HG03442 (cell line): ENCODE measurements around the gene UPK3A.

Experiments
- ATAC-seq: cut with Tn5 transposase; IDR thresholded peaks from one replicate; pipeline ENCODE4 v1.9.1; 2021; ENCODE audit warnings: mild to moderate bottlenecking, moderate library complexity; ENCODE audit not compliant: unreplicated experiment

UPK3A gene

DNA sequence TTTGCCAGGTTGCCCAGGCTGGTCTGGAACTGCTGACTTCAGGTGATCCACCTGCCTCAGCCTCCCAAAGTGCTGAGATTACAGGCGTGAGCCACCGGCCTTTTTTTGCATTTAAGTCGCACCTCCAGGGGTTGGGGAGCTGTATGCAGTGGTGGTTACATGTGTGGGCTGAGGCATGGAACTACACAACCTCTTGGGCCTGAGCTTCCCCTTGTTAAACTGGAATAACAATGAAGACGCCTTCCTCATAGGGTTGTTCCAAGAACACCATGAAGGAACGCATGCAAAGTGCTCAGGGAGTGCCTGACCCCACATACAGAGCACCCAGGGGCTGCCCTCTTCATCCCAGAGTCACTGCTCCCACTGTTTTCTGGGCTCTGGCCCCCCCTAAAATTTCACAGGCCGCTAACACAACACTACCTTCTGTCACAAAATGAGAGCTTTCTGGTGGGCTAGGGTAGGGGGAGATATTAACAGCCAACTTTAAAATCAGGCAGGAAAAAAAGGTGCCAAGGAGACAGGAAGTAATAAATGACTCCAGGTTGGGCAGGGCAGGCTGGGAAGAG lies 23.7 kb downstream of the UPK3A start:
- no peak for ATAC-seq

DNA sequence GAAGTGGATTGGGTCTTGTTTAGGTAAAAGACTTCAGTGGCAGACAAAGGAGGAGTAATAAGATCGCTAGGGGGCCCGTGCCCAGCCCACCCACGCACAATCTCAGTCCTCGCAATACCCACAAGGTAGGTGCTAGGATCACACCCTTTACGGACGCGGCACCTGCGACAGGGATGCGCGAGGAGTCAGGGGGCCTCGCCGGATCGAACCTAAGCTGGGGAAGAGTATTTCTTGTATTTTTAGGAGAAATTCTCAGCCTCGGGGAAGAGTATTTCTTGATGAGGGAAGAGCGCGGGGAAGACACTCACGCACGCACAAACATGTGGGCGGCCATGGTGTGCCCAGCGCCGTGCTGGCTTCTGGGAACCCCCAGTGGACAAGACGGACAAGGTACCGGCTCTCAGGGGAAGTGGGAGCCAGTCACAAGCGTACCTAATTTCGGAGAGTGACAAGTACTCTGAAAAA lies 24.2 kb downstream of the UPK3A start:
- no peak for ATAC-seq

DNA sequence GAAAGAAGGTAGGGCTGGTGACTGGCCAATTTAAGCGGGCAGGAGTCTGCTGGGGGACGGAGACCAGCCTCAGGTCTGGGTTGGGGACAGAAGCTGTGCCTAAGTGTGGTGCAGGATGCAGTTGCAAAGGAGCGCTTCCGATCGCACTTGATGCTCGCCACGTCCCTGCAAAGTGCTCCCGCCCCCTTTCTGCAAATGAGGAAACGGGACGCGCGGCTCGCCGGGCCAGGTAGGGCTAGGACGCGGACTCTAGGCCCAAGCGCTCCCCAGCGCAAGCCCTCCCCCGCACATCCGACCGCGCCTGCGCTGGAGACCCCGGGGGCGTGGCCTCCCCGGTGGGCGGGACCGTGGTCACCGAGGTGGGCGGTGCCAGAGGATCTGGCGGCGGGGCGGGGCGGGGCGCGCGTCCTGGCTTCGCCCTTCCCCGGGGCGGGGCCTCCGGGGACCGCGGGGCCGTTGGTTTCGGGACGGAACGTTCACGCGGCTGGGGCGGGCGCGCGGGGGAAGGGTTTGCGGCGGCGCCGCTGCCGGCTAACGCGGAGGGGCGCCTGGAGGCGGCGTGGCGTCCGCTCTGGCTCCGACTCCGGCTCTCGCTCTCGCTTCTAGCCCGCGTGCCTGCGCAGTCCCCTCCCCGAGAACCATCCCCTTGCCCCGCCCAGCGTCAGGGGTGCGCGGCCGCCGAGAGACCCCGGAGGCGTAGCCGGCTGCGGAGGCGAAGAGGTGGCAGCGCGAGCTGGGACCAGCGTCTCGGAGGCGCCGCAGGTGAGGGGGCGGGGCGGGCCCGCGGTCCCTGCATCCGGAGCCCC lies 24.9 kb downstream of the UPK3A start, which contains the start of gene FAM118A:
FAM118A (plus strand) TSS at position 513 of the 806 bp plus-strand sequence. CDS start 12,446 bp downstream, outside the sequence.
- ATAC-seq: peak; percentile 73

DNA sequence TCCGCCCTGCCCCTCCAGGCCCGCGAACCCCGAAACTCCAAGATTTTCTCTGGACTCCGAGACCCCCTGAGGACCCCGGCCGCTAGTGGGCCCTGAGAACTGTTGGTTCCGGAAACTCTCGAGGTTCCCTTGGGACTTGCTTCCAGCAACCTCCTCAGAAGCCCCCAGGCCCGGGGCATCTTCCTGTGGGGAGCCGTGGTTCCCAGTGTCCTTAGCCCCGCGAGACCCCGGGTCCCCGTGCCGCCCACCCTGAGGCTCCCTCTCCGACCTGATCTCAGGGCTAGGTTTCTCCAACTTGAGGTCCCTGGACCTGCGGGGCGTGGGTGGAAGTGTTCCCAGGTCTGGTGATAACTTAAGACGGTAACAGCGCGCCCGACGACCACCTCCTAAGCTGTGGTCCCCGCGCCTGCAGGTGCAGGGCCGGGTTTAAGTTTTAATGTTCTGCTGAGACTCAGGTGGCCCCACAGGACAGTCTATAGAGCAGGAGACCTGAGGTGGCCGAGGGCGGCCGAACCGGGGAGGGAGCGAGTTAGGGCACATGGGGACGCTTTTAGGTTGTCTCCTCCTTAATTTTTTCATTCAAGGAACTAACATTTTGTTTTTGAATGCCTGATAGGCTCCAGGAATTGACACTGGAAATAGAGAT lies 25.7 kb downstream of the UPK3A start:
- ATAC-seq: no peak

- no peak for ATAC-seq
Observed at GRCh38 chr22:45310977-45311531, 26.3 kb downstream of the UPK3A start.

DNA sequence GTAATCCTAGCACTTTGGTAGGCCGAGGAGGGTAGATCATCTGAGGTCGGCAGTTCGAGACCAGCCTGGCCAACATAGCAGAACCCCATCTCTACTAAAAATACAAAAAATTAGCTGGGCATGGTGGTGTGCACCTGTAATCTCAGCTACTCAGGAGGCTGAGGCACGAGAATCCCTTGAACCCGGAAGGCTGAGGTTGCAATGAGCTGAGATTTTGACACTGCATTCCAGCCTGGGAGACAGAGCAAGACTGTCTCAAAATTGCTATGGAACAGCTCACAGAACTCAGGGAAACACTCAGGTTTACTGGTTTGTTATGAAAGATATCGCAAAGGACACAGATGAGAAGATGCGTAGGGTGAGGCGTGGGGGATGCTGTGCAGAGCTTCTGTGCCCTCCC lies 27.7 kb downstream of the UPK3A start:
- no peak for ATAC-seq

GRCh38 chr22:45312856-45313255 lies 28.1 kb downstream of the UPK3A start:
- ATAC-seq: no peak

DNA sequence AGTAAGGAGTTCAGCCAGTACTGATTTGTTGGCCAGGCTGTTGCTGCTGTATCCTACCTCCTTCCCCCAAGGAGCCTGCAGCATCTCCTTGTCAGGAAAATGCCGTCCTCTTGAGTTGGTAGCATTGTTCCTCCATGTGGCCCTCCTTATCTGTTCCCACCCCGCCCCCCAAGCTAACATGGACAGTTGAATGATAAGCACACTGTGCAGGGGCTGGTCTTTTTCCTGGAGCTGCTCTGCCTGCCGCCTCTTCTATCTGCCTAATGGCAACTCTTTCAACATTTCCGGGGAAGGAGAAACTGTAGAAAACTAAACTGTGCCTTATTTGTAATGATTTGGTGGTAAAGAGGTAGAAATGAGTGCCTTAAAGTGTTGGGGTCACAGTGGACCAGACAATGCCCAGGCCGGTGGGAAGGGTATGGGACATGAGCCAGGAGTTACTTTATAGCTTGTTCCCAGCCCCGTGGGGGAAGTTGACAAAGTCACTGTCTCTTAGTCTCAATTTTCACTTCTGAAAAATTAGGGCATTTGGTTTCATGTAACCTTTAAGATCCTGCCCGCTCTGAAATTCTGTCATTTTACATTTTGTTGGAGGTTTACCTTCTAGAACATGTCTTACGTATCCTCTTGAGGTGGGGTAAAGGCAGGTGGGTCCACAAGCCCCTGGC lies 29.4 kb downstream of the UPK3A start:
- no peak for ATAC-seq

- ATAC-seq: no peak
Observed at GRCh38 chr22:45314786-45315185, 30.0 kb downstream of the UPK3A start.

DNA sequence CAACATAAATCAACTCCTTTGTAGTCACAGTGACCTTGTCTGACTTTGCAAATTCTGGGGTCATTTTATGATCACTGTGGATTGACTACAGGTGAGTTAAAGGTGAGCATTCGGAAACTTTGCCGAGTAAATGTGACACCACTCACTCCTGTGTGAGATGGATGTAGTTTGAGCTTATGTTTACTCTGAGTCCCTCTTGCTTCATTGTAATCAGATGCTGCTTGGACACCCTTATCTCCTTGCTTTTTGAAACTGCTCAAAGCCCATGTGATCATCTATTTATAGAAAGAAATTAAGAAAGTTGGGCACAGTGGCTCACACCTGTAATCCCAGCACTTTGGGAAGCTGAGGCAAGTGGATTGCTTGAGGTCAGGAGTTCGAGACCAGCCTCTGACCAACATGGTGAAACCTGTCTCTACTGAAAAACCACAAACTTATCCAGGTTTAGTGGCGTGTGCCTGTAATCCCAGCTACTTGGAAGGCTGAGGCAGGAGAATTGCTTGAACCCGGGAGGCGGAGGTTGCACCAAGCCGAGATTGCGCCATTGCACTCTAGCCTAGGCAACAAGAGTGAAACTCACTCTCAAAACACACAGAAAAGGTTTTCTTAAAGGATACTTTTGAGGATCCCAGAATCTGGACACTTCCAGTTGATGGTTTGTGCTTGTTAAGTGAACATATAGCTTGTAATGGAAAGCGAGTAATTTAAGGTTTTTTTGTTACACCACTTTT lies 32.2 kb downstream of the UPK3A start:
- no peak for ATAC-seq

DNA sequence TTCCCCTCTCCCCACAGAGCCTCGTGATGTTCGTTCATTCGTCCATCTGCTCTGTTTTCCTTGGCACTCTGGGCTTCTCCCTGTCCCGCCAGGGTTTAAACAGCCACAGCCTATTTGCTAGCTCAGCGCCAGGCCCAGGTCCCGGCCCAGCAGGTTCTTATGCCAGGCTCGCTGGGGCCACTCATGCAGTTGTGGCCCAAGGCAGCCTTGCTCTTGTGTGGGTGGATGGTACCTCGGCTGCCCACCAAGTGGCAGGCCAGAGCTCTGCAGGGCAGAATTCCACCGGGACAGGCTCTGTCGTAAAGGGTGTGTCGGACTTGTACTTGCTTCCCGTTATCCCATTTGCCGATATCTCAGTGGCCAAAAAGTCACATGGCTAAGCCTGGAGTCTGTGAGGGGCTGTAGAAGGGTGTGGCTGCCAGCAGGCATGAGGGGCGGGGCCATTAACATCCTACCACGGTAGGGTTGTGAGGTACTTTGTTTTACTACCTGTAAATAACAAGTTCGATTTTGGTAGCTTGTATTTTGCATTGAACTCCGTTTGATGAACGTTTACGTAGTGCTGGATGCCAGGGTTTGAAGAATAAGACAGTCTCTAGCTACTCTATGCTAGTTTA lies 32.9 kb downstream of the UPK3A start:
- ATAC-seq: no peak

- ATAC-seq: no peak
Observed at GRCh38 chr22:45318168-45318557, 33.4 kb downstream of the UPK3A start.

GRCh38 chr22:45318558-45319323 lies 34.0 kb downstream of the UPK3A start:
- no peak for ATAC-seq

- ATAC-seq: no peak
Observed at GRCh38 chr22:45319324-45319685, 34.6 kb downstream of the UPK3A start.

DNA sequence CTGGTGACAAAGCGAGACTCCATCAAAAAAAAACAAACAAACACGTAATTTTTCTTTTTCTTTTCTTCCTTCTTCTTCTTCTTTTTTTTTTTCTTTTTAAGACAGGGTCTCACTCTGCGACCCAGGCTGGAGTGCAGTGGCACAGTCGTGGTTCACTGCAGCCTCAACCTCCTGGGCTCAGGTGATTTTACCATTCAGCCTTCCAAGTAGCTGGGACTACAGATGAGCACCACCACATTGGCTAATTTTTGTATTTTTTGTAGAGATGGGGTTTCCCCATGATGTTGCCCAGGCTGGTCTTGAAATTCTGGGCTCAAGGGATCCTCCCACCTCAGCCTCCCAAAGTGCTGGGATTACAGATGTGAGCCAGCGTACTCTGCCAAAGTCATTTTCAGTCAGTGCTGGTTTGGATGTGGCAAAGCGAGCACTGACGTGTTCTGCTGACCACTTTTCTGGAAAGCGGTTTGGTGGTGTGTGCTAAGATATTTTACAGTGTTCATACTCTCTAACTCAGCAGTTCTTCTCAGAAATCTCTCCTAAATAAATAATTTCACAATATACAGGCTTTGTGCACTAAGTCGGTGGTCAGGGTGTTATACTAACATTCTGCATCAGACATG lies 35.7 kb downstream of the UPK3A start:
- no peak for ATAC-seq

DNA sequence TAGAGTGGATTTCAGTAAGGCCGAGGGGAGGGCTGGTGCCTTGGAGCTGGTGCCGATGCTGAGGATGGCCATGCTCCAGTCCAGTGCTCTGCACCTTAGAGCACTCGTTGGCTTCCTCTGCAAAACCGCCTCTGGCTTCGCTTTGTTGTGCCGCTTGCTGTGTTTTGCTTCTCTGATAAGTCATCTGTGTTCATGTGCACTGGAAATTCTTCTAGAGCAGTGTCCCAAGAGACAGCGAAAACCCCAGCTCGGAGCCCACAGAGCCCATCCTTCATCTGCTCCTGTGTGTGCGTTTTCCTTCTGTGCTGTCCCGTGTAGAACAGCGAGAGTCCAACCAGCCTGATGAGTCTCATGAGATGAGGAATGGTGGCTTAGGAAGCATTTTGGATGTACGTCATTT lies 37.1 kb downstream of the UPK3A start:
- no peak for ATAC-seq

DNA sequence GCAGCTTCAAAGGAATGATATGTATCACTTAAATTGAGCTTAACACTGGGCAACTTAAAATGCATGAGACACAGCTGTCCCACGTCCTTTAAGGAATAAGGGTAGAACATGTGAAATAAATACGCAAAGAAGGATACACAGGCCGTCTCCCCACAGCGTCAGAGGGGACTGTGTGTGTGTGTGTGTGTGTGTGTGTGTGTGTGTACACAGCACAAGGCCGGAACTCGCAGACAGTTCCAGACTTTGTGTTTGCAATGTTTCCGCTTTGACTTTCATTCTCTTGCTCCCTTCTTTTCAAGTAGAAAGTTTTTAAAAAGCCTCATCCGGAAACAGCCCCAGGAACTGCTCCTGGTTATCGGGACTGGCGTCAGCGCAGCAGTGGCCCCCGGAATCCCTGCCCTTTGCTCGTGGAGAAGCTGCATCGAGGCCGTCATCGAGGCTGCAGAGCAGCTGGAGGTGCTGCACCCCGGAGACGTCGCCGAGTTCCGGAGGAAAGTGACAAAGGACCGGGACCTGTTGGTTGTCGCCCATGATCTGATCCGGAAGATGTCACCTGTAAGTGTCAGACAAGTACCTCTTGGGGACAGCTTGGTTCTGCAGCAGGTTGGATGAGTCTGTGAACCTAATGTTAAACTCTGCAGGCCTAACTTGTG lies 38.2 kb downstream of the UPK3A start:
- ATAC-seq: no peak

GRCh38 chr22:45323695-45324094 lies 38.9 kb downstream of the UPK3A start:
- ATAC-seq: no peak
